Cerebellar cortex (tissue), 1 donor: ENCODE results near the gene BRD1.

Experiments used
- DNase-seq: peaks from one replicate; pipeline ENCODE4 v3.0.0-alpha.2; 2015; ENCODE audit warnings: low spot score

Gene BRD1

GRCh38 chr22:49801391-49802060 is 26.1 kb downstream of the BRD1 start:
- peak; percentile 66 for DNase-seq

DNA sequence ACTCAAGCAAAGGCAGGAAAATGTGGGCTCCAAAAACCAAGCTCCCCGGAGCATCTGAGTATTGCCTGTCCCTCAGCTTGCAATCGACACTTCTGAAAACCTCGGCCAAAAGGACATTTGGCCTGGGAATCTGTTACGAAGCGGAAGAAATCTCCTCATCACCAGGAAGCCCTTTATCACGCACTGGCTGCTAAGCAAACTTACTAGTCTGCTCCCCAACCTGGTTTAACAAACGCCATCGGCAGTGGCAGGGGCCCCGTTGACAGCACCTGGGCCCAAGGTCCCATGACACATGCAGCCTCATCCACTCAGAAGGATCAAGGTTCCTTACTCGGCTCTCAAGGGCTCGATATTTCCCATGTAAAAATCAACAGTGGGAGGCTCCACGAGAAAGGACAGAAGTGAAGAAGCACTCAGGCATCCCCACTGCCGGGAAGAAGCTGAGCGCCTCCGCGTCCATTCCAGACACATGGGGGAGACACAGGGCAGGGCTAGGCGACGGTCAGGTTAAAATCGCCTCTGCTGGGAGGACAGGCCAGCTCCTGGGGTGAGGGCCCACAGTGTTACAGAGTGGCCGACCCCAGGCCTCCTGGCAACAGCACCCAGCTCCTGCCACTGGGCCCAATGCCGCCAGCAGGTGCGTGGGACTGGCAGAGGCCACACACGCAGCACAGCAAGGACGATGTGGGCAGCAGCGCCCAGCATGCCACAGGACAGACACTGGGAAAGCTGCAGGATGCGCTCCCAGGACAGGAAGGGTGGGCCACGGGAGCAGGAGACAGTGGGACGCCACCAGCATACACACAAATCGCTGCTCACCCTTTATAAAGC is 27.1 kb downstream of the BRD1 start:
- peak; percentile 50 for DNase-seq

DNA sequence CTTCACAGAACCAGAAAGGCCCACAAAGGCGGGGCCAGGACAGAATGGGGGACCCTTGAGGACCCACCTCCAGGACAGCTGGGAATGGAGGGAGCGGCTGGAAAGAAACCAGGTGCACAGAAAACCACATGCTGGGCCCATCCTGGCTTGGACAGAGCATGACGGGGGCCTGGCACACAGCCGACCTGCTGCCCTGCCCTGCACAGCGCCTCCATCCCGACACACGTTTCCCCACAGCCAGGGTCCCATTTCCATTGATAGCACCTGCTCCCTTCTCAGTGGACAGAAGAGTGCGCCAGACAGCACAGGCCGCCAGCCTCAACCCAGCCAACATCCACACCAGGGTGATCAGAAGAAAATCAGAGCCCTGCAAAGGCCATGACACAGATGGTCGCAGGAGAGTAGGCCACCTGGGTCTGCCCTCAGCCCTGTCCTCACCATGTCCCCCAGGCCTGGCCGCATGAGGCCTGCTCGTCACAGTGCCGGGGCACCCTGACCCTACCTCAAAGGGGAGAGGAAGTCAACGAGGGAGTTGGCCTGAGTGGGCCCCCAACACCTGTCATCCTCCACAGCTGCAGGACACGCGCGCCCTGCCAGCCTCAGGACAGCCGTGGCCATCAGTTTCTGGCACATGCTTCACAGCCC is 28.1 kb downstream of the BRD1 start:
- peak; percentile 63 for DNase-seq

- DNase-seq = peak; percentile 51
Measured at GRCh38 chr22:49798486-49799151, 29.1 kb downstream of the BRD1 start.

DNA sequence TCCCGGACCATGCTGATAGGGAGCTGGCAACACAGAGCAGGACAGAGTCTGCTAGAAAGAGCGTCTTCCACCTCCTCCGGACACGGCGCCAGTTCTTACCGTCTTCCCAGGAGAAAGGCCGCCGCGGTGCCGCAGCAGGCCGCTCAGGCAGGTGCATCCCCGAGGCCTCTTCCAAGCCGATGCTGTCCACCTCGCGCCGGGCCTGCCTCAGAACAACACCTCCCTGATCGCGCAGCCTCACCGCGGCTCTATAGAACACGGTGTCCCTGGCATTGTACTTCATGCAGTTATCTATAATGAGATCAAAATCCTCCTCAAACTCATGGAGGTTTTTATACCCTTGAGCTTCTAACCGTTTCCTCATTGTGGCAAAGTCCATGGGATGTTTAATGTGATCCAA is 30.0 kb downstream of the BRD1 start:
- DNase-seq = peak; percentile 23

- DNase-seq = no peak
Measured at GRCh38 chr22:49796596-49797270, 30.9 kb downstream of the BRD1 start.

DNA sequence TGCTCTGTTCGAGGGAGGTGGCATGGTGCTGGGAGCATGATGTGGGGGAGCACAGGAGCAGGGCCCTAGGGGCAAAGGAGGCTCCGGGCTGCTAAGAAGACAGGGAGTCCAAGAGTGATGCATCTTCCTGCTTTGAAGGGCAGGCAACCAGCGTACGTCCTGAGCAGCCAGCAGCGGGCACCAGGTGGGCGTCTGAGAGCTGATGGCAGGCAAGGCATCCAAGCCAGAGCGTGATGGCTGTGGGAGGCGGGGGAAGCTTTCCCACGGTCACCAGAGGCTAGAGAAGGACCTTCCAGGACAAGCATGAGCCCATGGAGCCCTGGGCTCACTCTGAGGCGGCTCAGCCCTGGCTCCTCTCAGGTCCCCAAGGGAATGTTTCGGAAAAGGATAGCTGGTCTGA is 32.2 kb downstream of the BRD1 start:
- no peak for DNase-seq

DNA sequence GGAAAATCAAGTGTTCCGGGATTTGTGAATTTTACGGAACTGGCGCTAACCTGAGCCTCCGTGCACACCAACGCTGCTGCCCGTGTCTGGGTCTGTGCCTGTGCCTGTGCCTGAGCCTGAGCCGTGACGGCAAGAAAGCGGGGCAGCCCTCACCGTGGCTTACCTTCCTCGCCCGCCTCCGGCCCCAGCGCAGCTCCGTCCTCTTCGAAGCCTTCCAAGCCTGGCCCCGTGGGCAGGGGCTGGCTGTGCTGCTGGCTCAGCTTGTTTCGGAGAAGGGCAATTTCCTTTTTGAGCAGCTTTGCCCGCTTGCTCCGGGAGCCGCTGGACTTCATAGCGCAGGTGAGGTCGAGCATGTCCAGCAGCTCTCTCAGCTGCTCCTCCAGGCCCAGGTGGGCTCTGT is 33.8 kb downstream of the BRD1 start:
- DNase-seq = peak; percentile 24

DNA sequence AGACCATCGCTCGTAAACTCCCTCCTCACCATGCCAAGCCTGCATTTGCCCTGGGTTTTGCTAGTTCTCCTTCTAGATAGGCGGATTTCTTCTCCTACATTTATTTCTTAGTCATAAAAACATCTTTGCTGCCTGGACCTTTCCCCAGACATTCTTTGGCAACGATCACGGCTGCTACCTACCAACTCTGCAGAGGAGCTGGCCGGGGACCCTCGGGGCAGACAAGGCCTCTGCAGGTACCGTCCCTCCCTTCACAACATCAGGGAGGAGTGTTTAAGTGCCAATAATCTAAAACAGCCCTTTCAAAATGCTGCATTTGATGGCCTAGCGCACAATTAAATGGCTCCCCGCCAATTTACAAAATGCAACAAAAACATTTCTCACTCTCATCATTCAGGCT is 34.4 kb downstream of the BRD1 start:
- DNase-seq = no peak

DNA sequence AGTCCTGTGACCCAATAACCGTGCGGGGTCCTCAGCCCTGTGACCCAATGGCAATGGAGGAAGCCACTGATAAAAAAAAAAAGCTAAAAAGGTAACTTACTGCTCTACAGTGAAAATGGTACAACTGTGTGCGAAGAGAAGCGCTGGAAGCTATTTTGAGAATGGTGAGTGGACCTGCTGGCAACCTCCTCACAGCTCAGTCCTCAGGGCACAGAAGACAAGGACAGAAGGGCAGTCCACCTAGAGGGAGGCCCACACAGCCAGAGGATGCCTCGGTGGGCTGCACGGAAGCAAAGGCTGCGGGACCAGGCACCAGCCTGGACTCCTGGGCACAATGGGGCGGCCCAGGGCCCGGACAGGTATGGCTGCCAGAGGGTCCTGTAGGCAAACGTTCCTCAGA is 35.6 kb downstream of the BRD1 start:
- DNase-seq = no peak

GRCh38 chr22:49791682-49792081 is 36.0 kb downstream of the BRD1 start:
- no peak for DNase-seq

- DNase-seq = no peak
Measured at GRCh38 chr22:49790912-49791311, 36.8 kb downstream of the BRD1 start.

DNA sequence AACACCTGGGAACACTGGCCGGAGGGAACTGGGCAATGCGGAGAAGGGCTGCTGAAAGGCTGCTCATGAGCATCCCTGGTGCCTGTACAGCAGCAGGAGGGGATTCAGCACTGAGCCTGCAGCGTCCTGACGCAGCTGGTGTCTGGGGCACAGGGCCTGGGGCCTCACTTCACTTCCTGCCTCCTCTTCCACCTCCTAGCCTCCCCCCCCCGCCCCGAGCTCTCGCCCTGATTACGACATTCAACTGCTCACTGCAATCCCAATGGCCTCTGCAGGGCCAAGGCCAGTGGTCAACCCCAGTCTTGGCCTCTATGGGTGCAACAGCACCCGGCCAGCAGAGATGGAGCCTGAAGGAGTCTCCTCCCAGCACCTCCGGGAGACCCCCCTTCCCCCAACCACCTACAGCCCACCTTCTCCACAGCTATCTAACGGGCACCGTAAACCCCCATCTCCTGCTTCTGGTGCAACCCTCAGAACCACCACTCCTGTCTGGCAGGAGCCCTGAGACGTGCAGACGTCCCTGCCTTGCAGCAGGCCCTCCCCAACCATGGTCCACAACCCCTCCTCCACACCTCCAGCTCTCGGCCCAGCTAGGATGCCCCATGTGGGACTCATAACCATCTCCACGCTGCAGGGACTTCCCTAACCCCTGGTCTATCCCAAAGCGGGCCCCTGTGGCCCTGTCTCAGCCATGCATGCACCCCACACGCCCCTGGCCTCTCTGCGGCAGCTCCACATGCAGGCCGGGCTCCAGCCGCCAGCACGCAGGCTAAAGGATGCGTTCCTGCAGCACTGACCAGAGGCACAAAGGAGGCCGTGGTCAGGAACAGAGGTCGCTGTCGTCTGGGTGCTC is 38.2 kb downstream of the BRD1 start:
- DNase-seq = no peak

GRCh38 chr22:49788504-49788903 is 39.2 kb downstream of the BRD1 start:
- no peak for DNase-seq

DNA sequence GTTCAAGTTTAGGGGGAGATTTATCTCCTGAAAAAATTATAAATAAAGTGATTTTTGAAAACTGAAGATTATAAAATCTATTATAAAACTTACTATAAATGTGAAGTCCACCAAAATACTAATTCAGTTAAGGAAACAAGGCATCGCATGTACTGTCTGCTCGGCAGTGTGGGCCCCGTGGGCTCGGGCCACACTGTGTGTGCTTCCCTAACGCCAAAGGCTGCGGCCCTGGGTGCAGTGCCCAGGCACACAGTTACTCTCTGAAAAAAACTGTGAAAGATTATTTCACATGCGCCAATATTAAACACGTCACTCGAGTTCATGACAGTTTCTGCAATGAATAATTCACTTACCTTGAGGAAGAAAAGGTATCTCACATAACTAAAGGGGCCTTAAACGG is 39.8 kb downstream of the BRD1 start:
- DNase-seq = no peak

GRCh38 chr22:49786976-49787706 is 40.5 kb downstream of the BRD1 start:
- DNase-seq = no peak

- DNase-seq = no peak
Measured at GRCh38 chr22:49785841-49786471, 41.7 kb downstream of the BRD1 start.

- DNase-seq = no peak
Measured at GRCh38 chr22:49785046-49785521, 42.6 kb downstream of the BRD1 start.

- peak; percentile 57 for DNase-seq
Measured at GRCh38 chr22:49784630-49784971, 43.1 kb downstream of the BRD1 start.
